Fibroblast of villous mesenchyme (primary cell): ENCODE data around the gene LILRB3. TPM values are rescaled to one million over a fixed set of nuclear protein-coding genes. Genes with fewer than 3 reads are reported as not detected.
A peak's percentile ranks its signal among the peaks of the same experiment; 100 is the strongest.
"Not testable (repeated sequence)": the region's sequence is repeated elsewhere in the genome, so short reads cannot be mapped to it uniquely, and the experiment has no call there.

ENCODE experiments used
- DNase-seq: peaks from one replicate; pipeline ENCODE4 v3.0.0-alpha.2; 2010; ENCODE audit warnings: low read depth
- H3K4me3 ChIP-seq: 2 replicates; pipeline ENCODE4 v1.5.1; 2011; ENCODE audit warnings: low read depth, mild to moderate bottlenecking, low read length
- CTCF ChIP-seq: IDR thresholded peaks from 2 replicates; pipeline ENCODE4 v1.5.1; 2012; ENCODE audit warnings: low read depth, mild to moderate bottlenecking, low read length; ENCODE audit not compliant: insufficient read depth
- total RNA-seq: library from RNA; depleted of rRNA; stranded (reverse); fragments of >200 nt; gene quantifications from 2 replicates; pipeline ENCODE4 v1.2.3, GENCODE V29; 2012

LILRB3 gene
- total RNA-seq, 1 donor: not detected

DNA sequence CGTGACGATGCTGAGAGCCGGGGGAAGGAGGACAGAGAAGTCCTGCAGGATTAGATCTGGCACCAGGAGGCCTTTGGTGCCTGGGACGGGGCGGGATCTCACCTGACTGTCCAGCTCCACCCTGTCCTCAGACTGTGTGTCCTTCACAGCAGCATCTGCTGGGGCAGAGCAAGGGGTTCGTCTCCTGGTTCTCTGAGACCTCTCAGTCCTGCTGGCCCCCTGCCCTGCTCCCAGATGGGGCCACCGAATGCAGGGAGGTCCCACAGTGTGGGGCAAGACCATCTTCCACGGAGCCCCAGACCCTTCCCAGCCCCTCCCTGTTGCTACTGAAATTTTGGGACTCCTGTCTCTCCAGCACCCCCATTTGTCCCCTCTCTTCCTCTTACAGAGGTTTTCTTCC, 4.5 kb downstream of the LILRB3 start:
- DNase-seq: no peak
- TF ChIP-seq CTCF: no peak
- no peak overlapping the region for H3K4me3 ChIP-seq

GRCh38 chr19:54217517-54218247, 5.1 kb downstream of the LILRB3 start:
- not testable (repeated sequence) for DNase-seq, H3K4me3 ChIP-seq

- DNase-seq: no peak
- no peak for TF ChIP-seq CTCF
- H3K4me3 ChIP-seq: no peak overlapping the region
Observed at GRCh38 chr19:54216869-54217268, 5.9 kb downstream of the LILRB3 start.

DNA sequence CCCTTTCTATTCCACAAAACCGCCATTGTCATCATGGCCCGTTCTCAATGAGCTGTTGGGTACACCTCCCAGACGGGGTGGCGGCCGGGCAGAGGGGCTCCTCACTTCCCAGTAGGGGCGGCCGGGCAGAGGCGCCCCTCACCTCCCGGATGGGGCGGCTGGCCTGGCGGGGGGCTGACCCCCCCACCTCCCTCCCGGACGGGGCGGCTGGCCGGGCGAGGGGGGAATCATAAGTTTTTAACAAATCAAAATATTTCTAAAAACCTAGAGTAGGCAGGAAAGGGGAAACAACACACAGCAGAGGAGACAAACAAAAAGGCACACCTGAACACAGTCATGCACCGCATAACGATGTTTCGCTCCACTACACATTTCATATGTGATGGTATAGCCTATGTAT, 8.1 kb downstream of the LILRB3 start:
- DNase-seq, H3K4me3 ChIP-seq: not testable (repeated sequence)

DNA sequence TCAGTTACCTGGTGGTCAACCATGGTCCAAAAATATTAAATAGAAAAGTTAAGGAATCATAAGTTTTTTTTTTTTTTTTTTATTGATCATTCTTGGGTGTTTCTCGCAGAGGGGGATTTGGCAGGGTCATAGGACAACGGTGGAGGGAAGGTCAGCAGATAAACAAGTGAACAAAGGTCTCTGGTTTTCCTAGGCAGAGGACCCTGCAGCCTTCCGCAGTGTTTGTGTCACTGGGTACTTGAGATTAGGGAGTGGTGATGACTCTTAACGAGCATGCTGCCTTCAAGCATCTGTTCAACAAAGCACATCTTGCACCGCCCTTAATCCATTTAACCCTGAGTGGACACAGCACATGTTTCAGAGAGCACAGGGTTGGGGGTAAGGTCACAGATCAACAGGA, 8.6 kb downstream of the LILRB3 start:
- not testable (repeated sequence) for H3K4me3 ChIP-seq, DNase-seq

GRCh38 chr19:54211235-54211634, 11.6 kb downstream of the LILRB3 start:
- no peak for TF ChIP-seq CTCF
- no peak for DNase-seq
- peak overlapping the region; percentile 23 for H3K4me3 ChIP-seq

- no peak for TF ChIP-seq CTCF
- DNase-seq: peak; percentile 99
- peak overlapping the region; percentile 34 for H3K4me3 ChIP-seq
Observed at GRCh38 chr19:54209811-54210494, 12.9 kb downstream of the LILRB3 start.

- no peak for DNase-seq
- H3K4me3 ChIP-seq: peak overlapping the region; percentile 3
- TF ChIP-seq CTCF: no peak
Observed at GRCh38 chr19:54209058-54209810, 13.6 kb downstream of the LILRB3 start.
